RWPE1 (cell line): ENCODE results near the gene ANKRD60.

Experiments
- CTCF ChIA-PET: fragments of 350-600 bp; sonication (Branson Sonifier 250); formaldehyde crosslinking; extraction: SDS; loops from one replicate; lab custom pipeline; 2021; lab: Yijun Ruan, JAX
- POLR2A ChIA-PET: fragments of 400-600 bp; formaldehyde crosslinking; extraction: SDS; loops from one replicate; lab custom pipeline; 2020; ENCODE audit warnings: antibody characterized with exemption; ENCODE audit not compliant: low non-redundant PET; lab: Yijun Ruan, JAX
- DNase-seq: peaks from one replicate; pipeline ENCODE4 v3.0.0; 2012; ENCODE audit warnings: low spot score
- H3K27ac ChIP-seq: fragments of 450-650 bp; 2 replicates; pipeline ENCODE4 v1.5.1; 2017
- TF ChIP-seq, protein P1 (sequence below): fragments of 450-650 bp; conservative IDR thresholded peaks from 2 replicates; pipeline ENCODE4 v1.5.1; 2017; ENCODE audit warnings: low read depth, mild to moderate bottlenecking

ANKRD60 gene

DNA sequence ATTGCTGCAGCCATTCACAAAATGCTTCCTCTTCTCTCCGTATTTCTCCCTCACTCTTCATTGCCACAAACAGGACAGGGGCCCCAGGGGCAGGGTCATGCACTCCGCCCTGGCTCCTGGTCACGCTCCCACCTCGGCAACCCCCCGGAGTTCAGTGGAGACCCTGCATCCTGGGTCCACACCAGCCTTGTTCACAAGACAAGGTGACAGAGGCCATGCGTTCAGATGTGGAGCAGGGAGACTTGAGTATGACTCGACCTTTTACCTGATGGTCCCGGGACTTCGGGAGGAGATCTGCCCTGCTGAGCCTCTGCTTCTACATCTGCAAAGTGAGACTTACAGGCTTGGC lies 49.4 kb downstream of the ANKRD60 start:
- DNase-seq = no peak
- CTCF ChIA-PET = interaction anchor here (1.0 to 1.9 kb wide), 7 partner anchors 9 to 556 kb away, joined by 3 to 14 read pairs (median 4); no protein-coding TSS in a partner anchor
- H3K27ac ChIP-seq = no peak overlapping the region
- POLR2A ChIA-PET = no interaction called here
- TF ChIP-seq, protein P1, sequence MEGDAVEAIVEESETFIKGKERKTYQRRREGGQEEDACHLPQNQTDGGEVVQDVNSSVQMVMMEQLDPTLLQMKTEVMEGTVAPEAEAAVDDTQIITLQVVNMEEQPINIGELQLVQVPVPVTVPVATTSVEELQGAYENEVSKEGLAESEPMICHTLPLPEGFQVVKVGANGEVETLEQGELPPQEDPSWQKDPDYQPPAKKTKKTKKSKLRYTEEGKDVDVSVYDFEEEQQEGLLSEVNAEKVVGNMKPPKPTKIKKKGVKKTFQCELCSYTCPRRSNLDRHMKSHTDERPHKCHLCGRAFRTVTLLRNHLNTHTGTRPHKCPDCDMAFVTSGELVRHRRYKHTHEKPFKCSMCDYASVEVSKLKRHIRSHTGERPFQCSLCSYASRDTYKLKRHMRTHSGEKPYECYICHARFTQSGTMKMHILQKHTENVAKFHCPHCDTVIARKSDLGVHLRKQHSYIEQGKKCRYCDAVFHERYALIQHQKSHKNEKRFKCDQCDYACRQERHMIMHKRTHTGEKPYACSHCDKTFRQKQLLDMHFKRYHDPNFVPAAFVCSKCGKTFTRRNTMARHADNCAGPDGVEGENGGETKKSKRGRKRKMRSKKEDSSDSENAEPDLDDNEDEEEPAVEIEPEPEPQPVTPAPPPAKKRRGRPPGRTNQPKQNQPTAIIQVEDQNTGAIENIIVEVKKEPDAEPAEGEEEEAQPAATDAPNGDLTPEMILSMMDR = no peak

DNA sequence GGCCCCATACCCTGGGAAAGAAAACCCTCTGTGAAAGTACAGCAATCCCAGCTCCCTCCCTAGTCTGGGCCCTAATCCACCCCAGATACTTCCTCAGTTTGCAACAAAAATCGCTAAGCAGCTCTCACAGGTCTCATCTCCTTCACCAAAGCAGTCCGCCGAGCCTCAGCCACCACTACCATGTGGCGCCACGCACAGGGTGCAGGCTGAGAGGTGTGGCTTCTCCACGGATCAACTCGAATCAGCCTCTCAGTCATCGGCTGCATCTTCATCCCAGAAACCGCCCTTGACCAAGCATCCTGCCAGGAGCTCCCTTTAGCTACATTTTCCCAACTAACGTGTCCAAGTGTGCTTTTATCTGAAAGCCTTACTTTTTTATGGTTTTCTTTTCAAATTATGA lies 50.7 kb downstream of the ANKRD60 start:
- no peak for DNase-seq
- no peak overlapping the region for H3K27ac ChIP-seq
- ChIA-PET CTCF (interaction anchor here (0.6 to 0.7 kb wide), 3 partner anchors 451 to 579 kb away, joined by 3 to 7 read pairs (median 4); no protein-coding TSS in a partner anchor), POLR2A (no interaction called here)
- TF ChIP-seq, protein P1 = no peak

DNA sequence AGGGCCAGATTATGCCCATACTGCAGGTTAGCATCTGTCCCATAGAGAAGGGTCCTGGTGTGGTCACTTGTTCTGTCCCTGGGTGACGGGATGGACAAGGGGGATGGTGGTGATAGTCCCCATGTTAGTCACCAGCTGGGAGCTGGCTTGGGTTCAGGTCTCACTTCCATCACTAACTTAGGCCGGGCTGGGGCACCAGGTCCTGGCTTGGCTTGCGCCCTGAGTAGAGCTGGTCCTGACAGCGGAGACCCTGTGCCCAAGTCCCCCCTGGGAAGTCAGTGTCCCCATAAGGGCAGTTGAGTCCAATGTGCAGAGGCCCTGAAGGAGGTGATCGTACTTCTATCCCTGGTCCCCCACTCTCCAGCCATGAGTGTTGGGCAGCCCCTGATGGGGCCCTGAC lies 52.6 kb downstream of the ANKRD60 start:
- no peak for DNase-seq
- TF ChIP-seq, protein P1 = no peak
- H3K27ac ChIP-seq = no peak overlapping the region
- ChIA-PET POLR2A (no interaction called here), CTCF (interaction anchor here (0.6 to 0.8 kb wide), 2 partner anchors 15 to 270 kb away, joined by 3 read pairs; no protein-coding TSS in a partner anchor)

DNA sequence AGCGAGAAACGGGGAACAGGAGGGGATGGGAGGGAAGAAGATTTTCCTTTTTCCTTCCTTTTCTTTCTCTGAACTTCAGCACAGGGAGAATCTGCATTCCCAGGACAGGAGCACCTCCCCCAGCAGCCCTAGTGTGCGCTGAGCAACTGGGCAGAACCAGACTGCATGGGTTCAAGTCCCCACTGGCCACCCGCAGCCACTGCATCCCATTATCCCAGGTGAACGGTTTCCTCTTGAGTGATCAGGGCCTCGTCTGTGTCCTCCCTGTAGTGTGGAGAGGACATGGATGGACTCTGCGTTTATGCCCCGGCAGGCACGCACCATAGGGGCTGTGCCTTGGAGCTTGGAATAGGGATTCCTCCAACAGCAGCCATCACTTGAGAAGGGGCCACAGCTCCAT lies 53.0 kb downstream of the ANKRD60 start:
- DNase-seq = no peak
- ChIA-PET CTCF (interaction anchor here (0.8 kb wide), 1 partner anchor 14 kb away, joined by 3 read pairs; no protein-coding TSS in a partner anchor), POLR2A (no interaction called here)
- H3K27ac ChIP-seq = no peak overlapping the region
- TF ChIP-seq, protein P1 = no peak

DNA sequence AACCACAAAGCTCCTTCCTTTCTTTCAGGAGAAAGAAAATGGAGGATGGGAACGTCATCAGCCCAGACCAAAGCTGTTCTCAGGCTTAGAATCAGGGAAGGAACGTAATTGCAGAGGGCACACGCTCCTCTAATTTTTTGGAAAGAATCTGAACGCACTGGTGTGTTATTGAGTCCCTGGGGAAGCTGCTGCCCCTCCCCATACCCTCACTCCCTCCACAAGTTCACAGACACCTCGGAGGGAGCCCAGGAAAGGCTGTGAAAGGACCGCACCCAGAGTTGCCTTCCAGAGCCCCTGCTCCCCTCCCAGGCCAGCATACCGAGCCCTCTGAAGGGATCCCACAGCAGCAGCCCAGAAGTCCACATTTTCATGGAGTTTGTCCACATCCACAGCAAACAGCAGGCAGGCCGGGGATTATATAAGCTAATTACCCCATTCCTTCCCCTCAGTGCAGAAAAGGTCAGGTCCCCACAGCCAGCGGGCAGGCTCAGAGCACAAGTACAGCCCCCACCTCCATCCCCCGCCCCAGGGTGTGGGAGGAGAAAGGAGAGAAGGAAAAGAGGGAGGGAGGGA lies 53.7 kb downstream of the ANKRD60 start:
- H3K27ac ChIP-seq = no peak overlapping the region
- DNase-seq = no peak
- CTCF ChIA-PET = interaction anchor here (0.6 kb wide), 1 partner anchor 100 kb away, joined by 3 read pairs; no protein-coding TSS in a partner anchor
- TF ChIP-seq, protein P1 = no peak
- POLR2A ChIA-PET = no interaction called here

DNA sequence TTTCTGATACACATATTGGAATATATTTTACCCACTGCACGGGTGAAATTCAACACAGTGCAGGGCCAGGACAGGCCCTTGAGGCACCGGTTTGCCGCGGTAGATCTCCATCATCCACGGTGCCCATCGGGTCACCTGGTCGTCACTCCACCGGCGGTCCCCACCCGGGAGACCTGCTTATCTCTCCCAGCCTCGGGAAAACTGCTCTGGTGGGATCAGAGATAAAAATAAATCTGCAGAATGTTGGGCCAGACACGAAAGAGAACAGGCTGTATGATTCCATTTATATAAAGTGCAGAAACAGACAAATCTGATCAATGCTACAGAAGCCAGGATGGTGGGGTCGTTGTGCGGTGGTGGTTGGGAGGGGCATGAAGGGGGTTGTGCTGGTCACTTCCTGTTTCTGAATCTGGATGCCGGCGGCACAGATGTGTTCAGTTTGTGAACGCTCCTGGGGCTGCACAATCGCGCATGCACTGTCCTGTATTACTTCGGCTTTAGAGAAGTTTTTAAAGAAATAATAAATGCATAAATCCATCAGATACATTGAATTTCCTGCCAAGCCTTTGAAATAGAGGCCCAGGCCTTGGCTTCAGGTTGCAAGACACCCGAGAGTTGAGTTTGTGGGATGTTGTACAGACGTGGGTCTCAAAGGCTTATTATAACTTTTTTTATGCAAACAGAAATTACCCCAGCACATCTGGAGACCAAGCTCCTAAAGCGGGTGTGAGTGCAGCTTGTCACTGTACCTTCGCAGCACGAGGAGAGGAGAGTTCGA lies 54.3 kb downstream of the ANKRD60 start:
- ChIA-PET POLR2A (no interaction called here), CTCF (interaction anchor here (0.6 kb wide), 2 partner anchors 99 to 227 kb away, joined by 3 to 4 read pairs; no protein-coding TSS in a partner anchor)
- H3K27ac ChIP-seq = no peak overlapping the region
- DNase-seq = no peak
- TF ChIP-seq, protein P1 = no peak
